K562 (cell line): Measurements from ENCODE around the gene ARL4D. TPM values are rescaled to one million over a fixed set of nuclear protein-coding genes. Genes with fewer than 3 reads are reported as not detected.

Source experiments
- ADNP ChIP-seq: fragments of 200-800 bp; sonication (Bioruptor generic); IDR thresholded peaks from 2 replicates; pipeline ENCODE4 v1.6.1; 2016; ENCODE audit warnings: missing genetic modification characterization, missing compliant biosample characterization
- CBFA2T3 ChIP-seq: fragments of 450-650 bp; IDR thresholded peaks from 2 replicates; pipeline ENCODE4 v1.6.1; 2017
- ELK1 ChIP-seq: sonication (generic); formaldehyde crosslinking; IDR thresholded peaks from 2 replicates; pipeline ENCODE4 v1.8.1; 2022; ENCODE audit warnings: missing genetic modification reagents
- FOXJ3 ChIP-seq: sonication (generic); formaldehyde crosslinking; IDR thresholded peaks from 2 replicates; pipeline ENCODE4 v1.4.0; 2020; ENCODE audit warnings: mild to moderate bottlenecking, missing genetic modification reagents
- HNRNPH1 ChIP-seq: fragments of 200-400 bp; formaldehyde crosslinking; optimal IDR thresholded peaks from 2 replicates; pipeline ENCODE3; 2017; ENCODE audit warnings: low read depth, mild to moderate bottlenecking, low read length, moderate library complexity
- HNRNPLL ChIP-seq: fragments of 200-400 bp; formaldehyde crosslinking; IDR thresholded peaks from 2 replicates; pipeline ENCODE4 v1.6.1; 2017; ENCODE audit warnings: low read length, low read depth, mild to moderate bottlenecking; ENCODE audit not compliant: poor library complexity, severe bottlenecking
- KHSRP ChIP-seq: fragments of 450-650 bp; IDR thresholded peaks from 2 replicates; pipeline ENCODE4 v1.6.1; 2017
- MTA1 ChIP-seq: fragments of 450-650 bp; IDR thresholded peaks from 2 replicates; pipeline ENCODE4 v1.6.1; 2017; ENCODE audit warnings: borderline replicate concordance
- POLR3A ChIP-seq: IDR thresholded peaks from 2 replicates; pipeline ENCODE4 v1.6.1; 2011; ENCODE audit warnings: borderline replicate concordance, mild to moderate bottlenecking, moderate library complexity; ENCODE audit not compliant: insufficient read length, insufficient read depth; ENCODE audit errors: extremely low read depth
- PPARD ChIP-seq: fragments of 250-450 bp; sonication (Bioruptor Pico); IDR thresholded peaks from 2 replicates; pipeline ENCODE4 v1.8.0; 2022; ENCODE audit warnings: inconsistent platforms, mild to moderate bottlenecking, moderate library complexity
- SMAD2 ChIP-seq: fragments of 150-350 bp; IDR thresholded peaks from 2 replicates; pipeline ENCODE4 v1.6.1; 2014; ENCODE audit warnings: low read depth, mild to moderate bottlenecking, low read length
- SMC3 ChIP-seq: conservative IDR thresholded peaks from 2 replicates; pipeline ENCODE4 v1.6.1; 2011; ENCODE audit warnings: low read depth, low read length, improper control_type of control experiment; ENCODE audit not compliant: insufficient read depth
- TAF15 ChIP-seq: fragments of 200-400 bp; formaldehyde crosslinking; IDR thresholded peaks from 2 replicates; pipeline ENCODE4 v1.6.1; 2017; ENCODE audit warnings: mild to moderate bottlenecking, low read depth, low read length, moderate library complexity
- UBTF ChIP-seq, 2 experiments: IDR thresholded peaks; 2 replicates each; pipeline ENCODE4 v1.6.1; 2012; ENCODE audit warnings: improper control_type of control experiment in 2 of 2, low read depth in 2 of 2, low read length in 2 of 2, borderline replicate concordance in 1 of 2
- ZNF253 ChIP-seq: fragments of 250-450 bp; sonication (Bioruptor Pico); conservative IDR thresholded peaks from 2 replicates; pipeline ENCODE4 v1.6.1; 2021; ENCODE audit warnings: mild to moderate bottlenecking
- ZNF274 ChIP-seq: IDR thresholded peaks from 2 replicates; pipeline ENCODE4 v1.6.1; 2011; ENCODE audit warnings: low read depth, mild to moderate bottlenecking, low read length, moderate library complexity, borderline replicate concordance
- ZNF830 ChIP-seq: fragments of 250-450 bp; sonication (Bioruptor Pico); IDR thresholded peaks from 2 replicates; pipeline ENCODE4 v1.5.0; 2021; ENCODE audit warnings: mild to moderate bottlenecking
- polyA plus RNA-seq, 8 experiments: library from polyadenylated mRNA; depleted of rRNA in 4 of 8; stranded (reverse) in 5 of 8; unstranded in 3 of 8; fragments of >200 nt; fragmentation: Nextera tagmentation in 2 of 8; fragmentation: Illumina TruSeq in 1 of 8; extraction: Ambion mirVana in 2 of 8; extraction: Trizol in 1 of 8; gene quantifications; 2 replicates each; pipeline versions ENCODE4 v1.2.1 to v1.2.3, GENCODE V29; 2011 to 2014; ENCODE audit warnings: inconsistent platforms in 1 of 8, missing spikeins in 1 of 8
- total RNA-seq, 7 experiments: library from RNA; depleted of rRNA in 6 of 7; stranded (reverse); fragments of >200 nt in 6 of 7; fragmentation: Illumina TruSeq in 2 of 7; extraction: Trizol in 2 of 7; gene quantifications; 2 replicates each; pipeline versions ENCODE4 v1.2.1 to v1.2.3, GENCODE V29; 2011 to 2021; ENCODE audit warnings: low replicate concordance in 1 of 7
- TF ChIP-seq, protein P1 (sequence below): fragments of 250-450 bp; sonication (Bioruptor Pico); IDR thresholded peaks from 2 replicates; pipeline ENCODE4 v1.8.0; 2022; ENCODE audit warnings: inconsistent platforms
- TF ChIP-seq, protein P2 (sequence below): fragments of 250-450 bp; sonication (Bioruptor Pico); IDR thresholded peaks from 2 replicates; pipeline ENCODE4 v1.4.0; 2020
- TF ChIP-seq, protein P3 (sequence below): fragments of 450-650 bp; formaldehyde crosslinking; conservative IDR thresholded peaks from 2 replicates; pipeline ENCODE4 v1.4.0; 2022; ENCODE audit warnings: mild to moderate bottlenecking, missing genetic modification characterization

ARL4D gene
- total and polyA plus RNA-seq, 9 of the 15 experiments (the other 6 are each of a cell fraction or from before 2014, with no cell fraction given): 0.07 to 0.53 (median 0.28) TPM; not detected in 1

DNA sequence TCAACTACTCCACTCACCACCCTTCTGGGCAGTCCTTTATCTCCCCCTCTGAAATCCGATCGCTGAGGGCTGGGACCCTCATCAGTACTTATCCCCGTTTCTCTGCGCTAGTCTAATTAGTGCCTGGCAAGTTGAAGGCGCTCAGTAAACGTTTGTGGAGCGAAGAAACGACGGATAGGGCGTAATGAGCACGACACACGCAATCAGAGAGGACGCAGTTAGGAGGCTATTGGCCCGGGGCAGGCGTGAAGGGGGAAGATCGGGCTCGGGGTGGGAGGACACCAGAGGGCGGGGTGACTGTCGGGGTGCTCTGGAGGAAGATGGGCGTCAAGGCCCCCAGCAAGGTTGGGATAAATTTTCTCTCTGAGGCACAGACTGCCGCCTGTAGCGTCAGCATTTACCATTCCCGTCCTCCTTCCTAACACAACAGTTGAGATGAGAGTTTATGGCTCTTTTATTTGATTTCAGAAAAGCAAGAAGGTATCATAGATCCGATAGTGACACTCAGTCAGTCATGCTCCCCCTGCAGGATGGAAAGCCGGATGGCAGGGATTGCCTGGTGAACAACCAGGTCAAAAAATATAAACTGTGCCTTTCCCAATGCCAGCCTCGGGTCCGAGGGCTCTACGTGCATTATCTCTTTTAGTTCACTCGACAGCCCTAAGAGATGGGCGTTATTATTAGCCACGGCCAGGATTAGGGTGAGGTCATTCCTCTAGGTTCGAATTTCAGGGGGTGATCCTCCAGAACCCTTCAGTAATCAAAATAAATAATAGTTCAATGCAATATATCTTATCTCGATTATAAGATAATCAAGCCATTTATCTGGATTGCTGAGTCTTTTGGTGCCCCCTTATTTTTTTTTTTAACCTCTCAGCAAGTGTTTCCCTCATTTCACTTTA lies 9.5 kb upstream of the ARL4D start (continued):
- TF ChIP-seq, protein P1, sequence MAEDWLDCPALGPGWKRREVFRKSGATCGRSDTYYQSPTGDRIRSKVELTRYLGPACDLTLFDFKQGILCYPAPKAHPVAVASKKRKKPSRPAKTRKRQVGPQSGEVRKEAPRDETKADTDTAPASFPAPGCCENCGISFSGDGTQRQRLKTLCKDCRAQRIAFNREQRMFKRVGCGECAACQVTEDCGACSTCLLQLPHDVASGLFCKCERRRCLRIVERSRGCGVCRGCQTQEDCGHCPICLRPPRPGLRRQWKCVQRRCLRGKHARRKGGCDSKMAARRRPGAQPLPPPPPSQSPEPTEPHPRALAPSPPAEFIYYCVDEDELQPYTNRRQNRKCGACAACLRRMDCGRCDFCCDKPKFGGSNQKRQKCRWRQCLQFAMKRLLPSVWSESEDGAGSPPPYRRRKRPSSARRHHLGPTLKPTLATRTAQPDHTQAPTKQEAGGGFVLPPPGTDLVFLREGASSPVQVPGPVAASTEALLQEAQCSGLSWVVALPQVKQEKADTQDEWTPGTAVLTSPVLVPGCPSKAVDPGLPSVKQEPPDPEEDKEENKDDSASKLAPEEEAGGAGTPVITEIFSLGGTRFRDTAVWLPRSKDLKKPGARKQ (CRISPR knock-in tag): no peak
- TF ChIP-seq ZNF274 (no peak), ZNF253 (no peak), ZNF830 (CRISPR knock-in tag) (no peak), SMC3 (peak; percentile 33; the same call in 1 of the 2 replicates), MTA1 (no peak), PPARD (no peak), TAF15 (no peak), KHSRP (no peak), ELK1 (CRISPR knock-in tag) (no peak), HNRNPH1 (no peak), SMAD2 (no peak), ADNP (no peak), HNRNPLL (peak; percentile 68), POLR3A (no peak), UBTF (IDR thresholded peaks at IDR 0.05; ENCODE audit: borderline replicate concordance in 1 of 2, low read depth in 2 of 2, low read length in 2 of 2) (no peak), FOXJ3 (CRISPR knock-in tag) (no peak), CBFA2T3 (no peak)
- TF ChIP-seq, protein P2, sequence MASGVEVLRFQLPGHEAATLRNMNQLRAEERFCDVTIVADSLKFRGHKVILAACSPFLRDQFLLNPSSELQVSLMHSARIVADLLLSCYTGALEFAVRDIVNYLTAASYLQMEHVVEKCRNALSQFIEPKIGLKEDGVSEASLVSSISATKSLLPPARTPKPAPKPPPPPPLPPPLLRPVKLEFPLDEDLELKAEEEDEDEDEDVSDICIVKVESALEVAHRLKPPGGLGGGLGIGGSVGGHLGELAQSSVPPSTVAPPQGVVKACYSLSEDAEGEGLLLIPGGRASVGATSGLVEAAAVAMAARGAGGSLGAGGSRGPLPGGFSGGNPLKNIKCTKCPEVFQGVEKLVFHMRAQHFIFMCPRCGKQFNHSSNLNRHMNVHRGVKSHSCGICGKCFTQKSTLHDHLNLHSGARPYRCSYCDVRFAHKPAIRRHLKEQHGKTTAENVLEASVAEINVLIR (CRISPR knock-in tag): no peak
- TF ChIP-seq, protein P3, sequence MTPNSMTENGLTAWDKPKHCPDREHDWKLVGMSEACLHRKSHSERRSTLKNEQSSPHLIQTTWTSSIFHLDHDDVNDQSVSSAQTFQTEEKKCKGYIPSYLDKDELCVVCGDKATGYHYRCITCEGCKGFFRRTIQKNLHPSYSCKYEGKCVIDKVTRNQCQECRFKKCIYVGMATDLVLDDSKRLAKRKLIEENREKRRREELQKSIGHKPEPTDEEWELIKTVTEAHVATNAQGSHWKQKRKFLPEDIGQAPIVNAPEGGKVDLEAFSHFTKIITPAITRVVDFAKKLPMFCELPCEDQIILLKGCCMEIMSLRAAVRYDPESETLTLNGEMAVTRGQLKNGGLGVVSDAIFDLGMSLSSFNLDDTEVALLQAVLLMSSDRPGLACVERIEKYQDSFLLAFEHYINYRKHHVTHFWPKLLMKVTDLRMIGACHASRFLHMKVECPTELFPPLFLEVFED (CRISPR knock-in tag): no peak
